Lung (tissue), 12 donors: Measurements from ENCODE around the gene JPH3. TPM values are rescaled to one million over a fixed set of nuclear protein-coding genes. Genes with fewer than 3 reads are reported as not detected.

Experiments
- ATAC-seq: fragments of 200-7000 bp; cut with Tn5 transposase; one replicate; pipeline ENCODE4 v1.9.1; 2020; ENCODE audit warnings: moderate number of reproducible peaks; ENCODE audit not compliant: insufficient read depth, low FRiP score
- DNase-seq, 3 donors: peaks; one replicate each; pipeline ENCODE4 v3.0.0-alpha.2; 2013 to 2017
- H3K27ac ChIP-seq, 2 donors: one replicate each; pipeline ENCODE4 v1.5.1; 2013; ENCODE audit warnings: mild to moderate bottlenecking in 2 of 2, moderate library complexity in 2 of 2, control low read depth in 1 of 2, inconsistent platforms in 1 of 2, low read depth in 1 of 2, low read length in 1 of 2
- H3K27me3 ChIP-seq, 3 donors: one replicate each; pipeline ENCODE4 v1.5.1; 2013; ENCODE audit warnings: low read length in 2 of 3; ENCODE audit not compliant: control insufficient read depth in 3 of 3, insufficient read depth in 3 of 3
- H3K36me3 ChIP-seq, 4 donors: one replicate each; pipeline ENCODE4 v1.5.1; 2013; ENCODE audit warnings: low read length in 4 of 4, mild to moderate bottlenecking in 1 of 4, moderate library complexity in 1 of 4; ENCODE audit not compliant: control insufficient read depth in 4 of 4, insufficient read depth in 4 of 4
- H3K4me1 ChIP-seq, 5 donors: one replicate each; pipeline ENCODE4 v1.5.1; 2013; ENCODE audit warnings: low read length in 5 of 5, mild to moderate bottlenecking in 2 of 5, moderate library complexity in 1 of 5; ENCODE audit not compliant: control insufficient read depth in 5 of 5, insufficient read depth in 5 of 5
- H3K4me3 ChIP-seq: one replicate; pipeline ENCODE4 v1.5.1; 2013; ENCODE audit warnings: mild to moderate bottlenecking, control low read depth, moderate library complexity
- H3K9ac ChIP-seq, 2 donors: one replicate each; pipeline ENCODE4 v1.5.1; 2013; ENCODE audit warnings: low read length in 2 of 2, control low read depth in 1 of 2; ENCODE audit not compliant: insufficient read depth in 1 of 2
- H3K9me3 ChIP-seq, 4 donors: one replicate each; pipeline ENCODE4 v1.5.1; 2013; ENCODE audit warnings: low read length in 3 of 4, mild to moderate bottlenecking in 1 of 4, moderate library complexity in 1 of 4; ENCODE audit not compliant: control insufficient read depth in 4 of 4, insufficient read depth in 3 of 4
- CTCF ChIP-seq: IDR thresholded peaks from 2 replicates; pipeline ENCODE4 v1.5.1; 2012; ENCODE audit warnings: mild to moderate bottlenecking; ENCODE audit errors: control extremely low read depth, extremely low read depth
- WGBS, 2 donors: extraction: QIAGEN DNeasy Blood & Tissue Kit; methylation state at CpG; one replicate each; pipeline ENCODE4 v1.1.7; 2013; 5-methylcytosine and 5-hydroxymethylcytosine counted together
- polyA plus RNA-seq, 2 donors: library from polyadenylated mRNA; stranded (reverse); fragments of 200-250 nt; gene quantifications; one replicate each; pipeline ENCODE4 v1.2.1, GENCODE V29; 2013
- total RNA-seq, 2 donors: library from RNA; depleted of rRNA in 1 of 2; stranded (reverse); fragments of >200 nt in 1 of 2; gene quantifications; one replicate each; pipeline ENCODE4 v1.2.1, GENCODE V29; 2014 to 2021
- donor health status: control.
- donor health status: control.
- donor health status: Bipolar disorder and iron deficiency.
- donor health status: healthy.
- donor health status: DM: yes; HTN: yes; CAD: no.

Gene JPH3
- total and polyA plus RNA-seq, 4 donors, result 0.04 to 0.68 (median 0.13) TPM

GRCh38 chr16:87644596-87644995, 42.3 kb downstream of the JPH3 start:
- H3K36me3 ChIP-seq, result no peaks in the 10 kb centered on the region
- no peaks in the 10 kb centered on the region for H3K4me1 ChIP-seq
- peaks cover 0 to 2% (median 0%) of the 10 kb centered on the region in 4 donors for H3K9me3 ChIP-seq
- TF ChIP-seq CTCF, result no peak
- ATAC-seq, result no peak
- no peak overlapping the region for H3K9ac ChIP-seq
- H3K27me3 ChIP-seq, result peaks cover 0 to 7% (median 0%) of the 10 kb centered on the region in 3 donors
- H3K4me3 ChIP-seq, result no peak overlapping the region
- WGBS, 2 donors, result 97 to 98% methylated on average over 43 to 44 of the region's 44 CpGs
- no peak for DNase-seq
- no peak overlapping the region for H3K27ac ChIP-seq

DNA sequence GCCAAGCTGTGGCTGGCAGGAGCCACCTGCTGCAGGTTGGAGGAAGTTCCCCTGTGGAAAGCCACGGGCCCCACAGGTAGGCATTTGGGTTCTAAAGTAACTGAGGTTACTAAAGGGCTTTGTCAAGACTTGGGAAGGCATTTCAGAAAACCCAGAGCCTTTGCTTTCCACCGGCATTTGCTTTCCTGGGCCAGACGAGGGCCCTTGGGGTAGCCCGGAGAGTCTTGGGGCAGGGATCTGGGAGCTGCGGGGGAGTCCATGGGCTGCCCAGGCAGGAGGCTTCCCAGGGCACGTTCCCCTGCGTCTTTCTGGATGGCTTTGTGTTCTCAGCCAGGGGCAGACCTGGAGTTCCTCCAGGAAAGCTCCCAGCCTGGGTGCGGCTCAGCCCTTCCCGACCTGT, 43.5 kb downstream of the JPH3 start:
- no peak for TF ChIP-seq CTCF
- WGBS, 2 donors, result 78 to 84% methylated on average over 9 of the region's 9 CpGs

DNA sequence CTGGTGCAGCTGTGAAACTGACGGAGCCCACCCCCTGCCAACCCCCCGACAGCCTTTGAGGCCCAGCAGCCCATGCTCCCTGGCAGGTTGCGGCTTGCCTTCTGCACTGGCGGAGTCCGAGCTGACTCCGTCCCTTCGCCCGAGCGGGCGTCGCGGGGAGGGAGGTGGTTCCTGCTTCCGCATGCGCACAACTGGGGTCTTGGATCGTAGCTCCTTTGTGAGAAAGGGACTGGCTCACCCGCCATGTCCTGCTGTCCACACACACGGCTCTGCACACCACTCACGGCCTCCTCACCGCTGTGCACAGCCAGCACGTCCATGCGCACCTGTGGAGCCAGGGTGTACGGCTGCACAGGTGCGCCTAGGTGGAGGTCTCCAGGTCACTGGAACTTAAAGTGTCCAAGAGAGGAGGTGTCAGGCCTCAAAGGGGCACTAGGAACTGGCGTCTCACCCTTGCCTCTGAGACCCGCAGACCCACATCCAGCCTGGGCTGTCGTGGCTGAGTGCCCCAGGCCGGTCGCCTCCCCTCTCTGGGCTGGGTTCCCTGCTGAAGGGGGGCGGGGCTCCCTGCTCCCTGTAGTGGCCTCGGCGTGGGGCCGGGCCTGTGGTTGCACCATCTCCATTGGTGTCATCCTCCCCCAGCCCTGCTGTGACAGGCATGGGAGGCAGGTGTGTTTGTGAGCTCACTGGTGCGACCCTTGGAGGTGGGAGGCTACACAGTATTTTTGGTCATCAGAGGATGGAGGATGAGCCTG, 45.3 kb downstream of the JPH3 start:
- H3K4me3 ChIP-seq, result no peak overlapping the region
- no peak for TF ChIP-seq CTCF

More for the DNA sequence above, 43.5 kb downstream of the JPH3 start:
- no peak overlapping the region for H3K9ac ChIP-seq
- DNase-seq (no peak), ATAC-seq (no peak)
- H3K4me3 ChIP-seq, result no peak overlapping the region
- H3K27me3 ChIP-seq, result peaks cover 0 to 7% (median 2%) of the 10 kb centered on the region in 3 donors
- no peaks in the 10 kb centered on the region for H3K36me3 ChIP-seq
- H3K4me1 ChIP-seq, result no peaks in the 10 kb centered on the region
- H3K27ac ChIP-seq, result no peak overlapping the region
- H3K9me3 ChIP-seq, result peaks cover 0 to 2% (median 0%) of the 10 kb centered on the region in 4 donors

DNA sequence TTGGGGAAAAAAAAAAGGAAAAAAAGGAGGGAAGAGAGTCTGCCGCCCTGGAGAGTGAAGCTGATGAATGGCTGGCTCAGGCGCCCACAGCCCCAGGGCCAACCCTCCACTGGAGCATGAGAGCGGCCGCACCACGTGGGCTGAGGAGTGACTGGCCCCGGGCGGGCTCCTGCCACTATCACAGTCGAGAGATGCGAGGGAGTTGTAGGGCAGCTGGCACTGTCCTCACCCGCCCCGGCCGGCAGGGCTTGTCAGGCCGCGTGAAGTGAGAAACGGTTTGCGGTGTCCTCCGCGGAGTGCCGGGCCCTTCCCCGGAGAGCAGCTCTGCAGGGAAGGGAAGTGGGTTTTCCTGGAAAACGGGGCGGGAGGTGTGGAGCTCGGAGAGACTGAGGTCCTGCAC, 45.9 kb downstream of the JPH3 start:
- Histone ChIP-seq H3K4me3 (no peak overlapping the region), H3K9me3 (peaks cover 0 to 2% (median 0%) of the 10 kb centered on the region in 4 donors), H3K36me3 (no peaks in the 10 kb centered on the region), H3K4me1 (no peaks in the 10 kb centered on the region), H3K27me3 (peaks cover 0 to 7% (median 2%) of the 10 kb centered on the region in 3 donors), H3K27ac (no peak overlapping the region), H3K9ac (no peak overlapping the region)
- TF ChIP-seq CTCF, result no peak
- DNase-seq (no peak), ATAC-seq (no peak)
- 44 to 47% methylated on average over 23 of the region's 23 CpGs for whole genome bisulfite sequencing, 2 donors

More for the DNA sequence above, 45.3 kb downstream of the JPH3 start:
- no peak for DNase-seq
- no peak for ATAC-seq
- no peaks in the 10 kb centered on the region for H3K4me1 ChIP-seq
- H3K36me3 ChIP-seq, result no peaks in the 10 kb centered on the region
- peaks cover 0 to 2% (median 0%) of the 10 kb centered on the region in 4 donors for H3K9me3 ChIP-seq
- H3K27ac ChIP-seq, result no peak overlapping the region
- no peak overlapping the region for H3K9ac ChIP-seq
- 83 to 88% methylated on average over 33 of the region's 33 CpGs for WGBS, 2 donors
- peaks cover 0 to 7% (median 2%) of the 10 kb centered on the region in 3 donors for H3K27me3 ChIP-seq
